Measurements from ENCODE around the gene LRRC4.

- no peak for TF ChIP-seq ZNF274 (IDR thresholded peaks at IDR 0.05; ENCODE audit: low read depth, low read length)
- no peak for TF ChIP-seq YY1 (IDR thresholded peaks at IDR 0.05; ENCODE audit: insufficient read depth, insufficient read length)
- TF ChIP-seq SUZ12 (IDR thresholded peaks at IDR 0.05; ENCODE audit: extremely low read depth, insufficient read depth, insufficient read length), result no peak
Observed at GRCh38 chr7:127993987-127994386, 37.2 kb downstream of the LRRC4 start.

Data from NT2/D1 (cell line).